ENCODE results near the gene RRAGC.
A peak's percentile ranks its signal among the peaks of the same experiment; 100 is the strongest.
"Not testable (repeated sequence)": the region's sequence is repeated elsewhere in the genome, so short reads cannot be mapped to it uniquely, and the experiment has no call there.

Gene RRAGC

DNA sequence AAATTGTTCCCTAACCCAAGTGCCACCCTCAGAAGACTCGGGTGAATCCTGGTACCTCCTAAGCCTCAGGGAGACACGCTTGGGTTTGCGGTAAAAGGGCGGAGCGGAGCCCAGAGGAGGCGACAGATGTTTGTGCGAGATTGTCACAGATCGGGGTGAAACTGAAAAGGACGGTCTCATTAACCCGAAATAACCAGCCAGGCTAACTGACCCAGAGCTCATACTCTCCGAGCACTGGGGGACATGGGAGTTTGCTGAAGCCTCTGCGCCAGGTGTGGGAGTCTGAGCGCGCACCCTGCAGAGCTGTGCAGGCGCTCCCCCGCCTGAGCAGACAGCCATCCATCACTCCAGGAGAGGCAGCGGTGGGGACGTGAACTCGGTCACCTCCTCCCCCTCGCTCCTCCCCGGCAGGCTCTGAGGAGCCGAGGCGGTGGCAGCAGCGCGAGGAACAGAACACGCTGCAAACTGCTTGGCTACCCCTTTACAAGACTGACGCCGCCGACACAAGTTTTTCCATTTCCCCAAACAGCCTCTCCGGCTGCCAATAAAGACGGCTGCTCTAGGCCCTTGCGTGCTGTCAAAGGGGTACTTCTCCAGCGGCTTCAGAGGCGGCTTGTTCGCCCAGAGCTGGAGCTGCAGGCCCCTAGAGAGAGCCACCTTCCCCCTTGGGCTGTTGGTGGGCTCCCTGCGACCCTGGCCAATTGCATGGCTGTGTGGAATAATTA, 43.5 kb downstream of the RRAGC start:
- peak; percentile 70 for DNase-seq

DNA sequence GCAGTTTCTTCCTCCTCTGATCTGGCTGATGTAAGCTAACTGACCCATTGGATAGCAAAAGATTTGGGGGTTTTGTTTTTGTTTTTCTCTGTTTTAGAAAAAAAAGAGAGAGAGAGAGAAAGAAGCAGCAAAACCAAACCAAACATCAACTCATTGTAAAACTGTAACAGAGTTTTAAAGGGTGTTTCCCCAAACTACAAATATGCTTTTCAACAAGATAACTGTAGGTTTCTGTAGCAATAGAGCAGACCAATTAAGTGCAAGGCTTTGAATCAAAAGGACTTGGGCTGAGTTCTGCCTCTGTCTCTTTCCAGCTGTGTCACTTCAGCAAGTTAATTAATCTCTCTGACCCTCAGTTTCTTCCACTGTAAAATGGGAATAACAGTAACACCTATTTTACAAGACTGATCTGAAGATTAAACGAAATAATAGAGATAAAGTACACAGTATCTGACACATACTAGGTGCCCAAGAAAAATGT, 44.5 kb downstream of the RRAGC start:
- DNase-seq = no peak

- no peak for DNase-seq
Measured at GRCh38 chr1:38814444-38814983, 45.1 kb downstream of the RRAGC start.

DNA sequence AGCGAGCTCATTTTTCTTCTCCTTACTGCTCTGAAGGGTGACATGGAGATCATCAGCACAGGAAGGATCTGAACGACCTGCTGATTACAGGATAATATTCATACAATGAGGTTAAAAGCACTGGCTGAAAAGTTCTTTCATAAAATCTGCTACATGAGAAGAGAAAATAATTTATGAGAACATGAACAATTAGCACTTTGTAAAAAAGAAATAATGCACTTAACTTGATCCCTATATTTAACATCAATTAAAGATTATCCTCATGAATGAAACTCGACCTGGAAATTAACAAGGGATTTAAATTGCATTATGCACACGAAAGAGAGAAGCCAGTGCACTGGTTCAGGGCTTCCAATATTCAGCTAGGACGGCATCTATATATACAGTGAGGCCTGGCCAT, 46.6 kb downstream of the RRAGC start:
- DNase-seq = peak; percentile 76

GRCh38 chr1:38811466-38811865, 48.1 kb downstream of the RRAGC start:
- DNase-seq = not testable (repeated sequence)

GRCh38 chr1:38806090-38806489, 53.5 kb downstream of the RRAGC start:
- DNase-seq = no peak

GRCh38 chr1:38805036-38805435, 54.5 kb downstream of the RRAGC start:
- DNase-seq = no peak

DNA sequence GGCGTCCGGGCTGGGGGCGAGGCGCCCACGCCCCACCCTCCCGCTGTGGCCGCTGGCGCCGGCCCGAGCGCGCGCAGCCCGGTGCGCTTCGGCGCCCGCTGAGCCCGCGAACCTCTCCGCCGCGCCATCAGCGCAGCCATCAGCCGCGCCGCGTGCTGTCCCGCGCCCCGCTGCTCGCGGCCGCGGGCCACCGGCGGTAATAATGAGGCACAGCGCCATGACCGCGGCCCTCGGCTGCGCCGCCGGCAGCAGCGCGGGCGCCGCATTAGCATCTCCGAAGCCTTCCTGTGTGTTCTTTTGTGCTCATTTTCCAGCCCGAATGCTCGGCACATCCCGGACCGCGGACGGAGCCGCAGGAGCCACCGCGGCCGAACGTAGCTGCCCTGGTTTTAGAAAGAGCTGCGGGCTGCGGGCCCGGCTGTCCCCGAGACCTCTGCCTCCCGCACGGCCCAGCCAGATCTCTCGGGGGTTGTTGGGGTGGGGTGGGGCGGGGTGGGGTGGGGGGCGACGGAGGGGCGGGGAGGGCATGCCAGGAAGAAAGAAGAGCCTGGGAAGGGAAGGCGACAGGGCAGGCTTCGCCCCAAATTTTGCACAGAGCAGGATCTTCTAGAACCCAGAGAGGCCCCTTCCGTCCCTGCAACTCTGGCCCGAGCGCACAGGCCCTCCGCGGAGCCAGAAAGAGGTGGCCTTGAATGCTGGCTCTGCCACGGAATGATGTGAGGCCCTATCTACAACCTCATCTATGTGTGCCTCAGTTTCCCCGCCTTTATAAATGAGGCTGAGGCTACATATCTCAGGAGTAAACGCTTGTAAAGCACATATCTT, 55.3 kb downstream of the RRAGC start:
- peak; percentile 52 for DNase-seq

DNA sequence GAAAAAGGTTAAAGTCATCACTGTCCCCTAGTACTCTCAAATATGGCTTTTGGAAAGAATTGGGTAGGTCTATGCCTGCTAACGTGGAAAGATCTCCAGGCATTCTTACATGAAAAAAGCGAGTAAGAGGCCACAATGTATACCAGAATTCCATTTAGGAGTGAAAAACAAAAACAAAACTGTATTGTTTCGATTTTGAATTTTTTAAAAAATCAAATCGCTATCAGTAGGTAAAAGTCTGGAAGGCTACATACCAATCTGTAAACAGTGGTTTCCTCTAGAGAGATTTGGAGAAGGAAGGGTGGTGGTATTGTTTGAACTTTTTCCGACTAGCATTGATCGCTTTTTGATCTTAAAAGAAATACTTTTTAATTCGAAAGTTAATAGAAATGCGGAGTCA, 55.9 kb downstream of the RRAGC start:
- no peak for DNase-seq

DNA sequence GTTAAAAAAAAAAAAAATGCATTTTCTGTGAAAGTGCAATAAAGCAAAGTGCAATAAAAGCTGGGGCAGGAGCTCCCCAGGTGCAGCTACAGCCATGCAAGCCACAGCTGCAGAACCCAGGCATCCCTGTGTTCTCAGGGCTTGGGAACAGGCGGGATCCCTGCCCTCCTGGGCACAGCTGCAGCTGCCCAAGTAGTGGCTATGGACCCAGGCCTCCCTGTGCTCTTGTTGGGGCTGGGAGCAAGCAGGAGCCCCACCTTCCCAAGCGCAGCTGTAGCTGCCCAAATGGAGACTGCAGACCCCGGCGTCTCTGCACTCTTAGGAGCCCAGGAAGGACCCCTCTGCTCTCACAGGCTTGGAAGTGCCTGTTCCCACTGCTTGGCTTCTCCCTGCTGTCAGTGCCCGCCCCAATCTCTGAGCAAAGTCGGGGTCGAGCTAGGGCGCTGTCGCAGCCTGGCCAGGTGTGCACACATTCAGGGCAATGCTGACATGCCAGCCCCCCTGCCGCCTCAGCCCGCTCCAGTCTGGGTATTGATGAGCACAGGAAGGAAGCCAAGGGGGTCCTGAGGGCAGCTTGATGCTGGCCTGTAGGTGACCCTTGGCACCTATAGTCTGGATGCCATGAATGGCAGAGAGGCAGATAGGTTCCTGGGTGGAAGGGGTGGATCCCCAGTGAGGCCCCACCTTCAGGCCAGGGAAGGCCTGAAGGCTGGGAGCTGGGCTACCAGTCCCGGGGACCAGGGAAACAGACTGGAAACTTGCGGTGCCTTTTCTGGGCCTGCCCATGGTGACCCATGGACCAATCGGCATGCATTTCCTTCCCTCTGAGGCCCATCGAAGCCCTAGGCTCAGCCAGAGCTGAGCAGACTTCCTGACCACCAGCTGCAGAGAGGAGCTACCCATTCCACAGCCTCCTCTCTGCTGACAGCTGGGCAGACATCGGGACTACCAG, 58.6 kb downstream of the RRAGC start:
- DNase-seq = no peak

DNA sequence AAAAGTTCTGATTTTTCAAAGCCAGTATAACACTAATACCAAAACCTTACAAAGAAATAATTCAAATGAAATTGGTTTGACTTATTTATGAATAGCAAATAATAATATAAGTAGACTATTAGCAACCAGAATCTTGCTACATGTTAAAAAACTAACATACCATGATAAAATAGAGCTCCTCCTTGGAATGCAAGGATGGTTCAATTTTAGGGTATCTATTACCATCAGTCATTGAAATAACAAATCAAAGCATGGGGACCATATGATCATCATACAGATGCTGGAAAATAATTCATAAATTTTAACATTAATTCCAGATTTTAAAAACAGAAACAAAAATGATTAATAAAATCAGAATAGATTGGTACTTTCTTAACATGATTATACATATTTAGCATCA, 66.3 kb downstream of the RRAGC start:
- no peak for DNase-seq

GRCh38 chr1:38791892-38792291, 67.7 kb downstream of the RRAGC start:
- no peak for DNase-seq

- DNase-seq = no peak
Measured at GRCh38 chr1:38791164-38791515, 68.4 kb downstream of the RRAGC start.

GRCh38 chr1:38790422-38791163, 69.0 kb downstream of the RRAGC start:
- no peak for DNase-seq

DNA sequence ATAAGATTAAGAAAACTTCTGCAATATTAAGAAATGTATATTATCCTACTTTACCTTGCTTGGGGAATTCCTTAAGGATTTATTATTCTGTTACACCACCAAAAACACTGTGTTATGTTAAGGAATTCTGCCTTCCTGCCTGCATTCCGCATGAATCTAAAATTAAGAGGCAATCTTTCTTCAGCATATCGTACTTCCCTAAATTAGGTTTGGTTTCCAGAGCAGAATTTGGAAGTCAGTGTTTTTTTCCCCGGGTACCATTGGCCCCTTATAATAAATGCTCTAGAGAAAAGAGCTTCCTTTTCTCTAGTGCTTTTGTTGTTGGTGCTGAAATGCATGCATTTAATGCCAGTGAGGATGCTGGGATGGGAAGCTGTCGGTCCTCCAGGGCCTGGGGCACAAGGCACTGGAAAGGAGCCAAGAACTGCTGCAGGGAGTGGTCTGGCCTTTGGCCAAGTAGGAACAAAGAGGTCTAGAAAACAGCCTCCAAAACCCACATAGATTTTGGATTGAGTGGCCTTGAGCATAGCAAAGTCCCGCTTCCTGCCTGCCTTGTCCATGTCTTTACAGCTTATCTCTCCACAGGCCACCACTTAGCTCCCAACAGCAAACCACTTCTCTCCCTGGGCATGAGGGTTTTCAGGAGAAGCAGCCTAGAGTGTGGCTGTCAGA, 69.9 kb downstream of the RRAGC start:
- peak; percentile 67 for DNase-seq

GRCh38 chr1:38788341-38789336, 70.9 kb downstream of the RRAGC start:
- no peak for DNase-seq

Measured in NCI-H69 (cell line).